Activated CD8-positive, alpha-beta memory T cell treated with anti-CD3 and anti-CD28 coated beads for 24 hours (primary cell): ENCODE results near the gene LHX4.

Source experiments
- DNase-seq: peaks from one replicate; pipeline ENCODE4 v3.0.0-alpha.2; 2020

Gene LHX4

GRCh38 chr1:180312926-180313325 lies 82.9 kb downstream of the LHX4 start:
- DNase-seq = no peak

GRCh38 chr1:180327089-180327488 lies 97.0 kb downstream of the LHX4 start:
- no peak for DNase-seq
